Measurements from ENCODE around the gene CAMTA1. TPM values are rescaled to one million over a fixed set of nuclear protein-coding genes. Genes with fewer than 3 reads are reported as not detected.

The CAMTA1 gene
- total RNA-seq, 1 donor from 2014 or later, result 160 TPM

DNA sequence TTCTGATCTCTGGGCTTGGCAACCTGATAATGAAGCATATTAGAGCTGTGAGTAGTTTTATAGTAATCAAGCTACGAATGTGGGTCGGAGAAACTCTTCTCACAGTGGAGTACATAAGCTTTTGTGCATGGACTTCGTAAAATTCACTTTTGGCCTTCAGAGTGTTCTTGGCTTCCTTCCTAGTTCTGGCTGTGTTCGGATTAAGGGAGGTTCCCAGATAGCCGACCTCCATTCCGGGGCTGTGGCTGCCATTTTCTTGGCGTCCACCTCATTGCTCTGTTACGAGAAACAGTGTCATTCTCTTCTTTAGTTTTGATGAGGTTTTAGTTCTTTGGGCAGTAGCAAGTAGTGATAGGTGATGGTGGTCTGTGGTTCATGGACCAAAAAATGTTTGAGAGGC lies 26.3 kb downstream of the CAMTA1 start:
- DNase-seq, result no peak
- H3K36me3 ChIP-seq, result no peaks in the 10 kb centered on the region
- no peak overlapping the region for H3K4me3 ChIP-seq
- peak overlapping the region; percentile 29 for H3K27ac ChIP-seq (replicated peaks)
- intact Hi-C loops (cut with micrococcal nuclease), result no loop called here
- H3K27me3 ChIP-seq (ENCODE audit: low read depth), result no peaks in the 10 kb centered on the region
- TF ChIP-seq, protein P1, sequence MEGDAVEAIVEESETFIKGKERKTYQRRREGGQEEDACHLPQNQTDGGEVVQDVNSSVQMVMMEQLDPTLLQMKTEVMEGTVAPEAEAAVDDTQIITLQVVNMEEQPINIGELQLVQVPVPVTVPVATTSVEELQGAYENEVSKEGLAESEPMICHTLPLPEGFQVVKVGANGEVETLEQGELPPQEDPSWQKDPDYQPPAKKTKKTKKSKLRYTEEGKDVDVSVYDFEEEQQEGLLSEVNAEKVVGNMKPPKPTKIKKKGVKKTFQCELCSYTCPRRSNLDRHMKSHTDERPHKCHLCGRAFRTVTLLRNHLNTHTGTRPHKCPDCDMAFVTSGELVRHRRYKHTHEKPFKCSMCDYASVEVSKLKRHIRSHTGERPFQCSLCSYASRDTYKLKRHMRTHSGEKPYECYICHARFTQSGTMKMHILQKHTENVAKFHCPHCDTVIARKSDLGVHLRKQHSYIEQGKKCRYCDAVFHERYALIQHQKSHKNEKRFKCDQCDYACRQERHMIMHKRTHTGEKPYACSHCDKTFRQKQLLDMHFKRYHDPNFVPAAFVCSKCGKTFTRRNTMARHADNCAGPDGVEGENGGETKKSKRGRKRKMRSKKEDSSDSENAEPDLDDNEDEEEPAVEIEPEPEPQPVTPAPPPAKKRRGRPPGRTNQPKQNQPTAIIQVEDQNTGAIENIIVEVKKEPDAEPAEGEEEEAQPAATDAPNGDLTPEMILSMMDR (IDR thresholded peaks at IDR 0.05; ENCODE audit: borderline replicate concordance), result no peak
- H3K4me1 ChIP-seq, result peaks cover 52% of the 10 kb centered on the region
- no peaks in the 10 kb centered on the region for H3K9me3 ChIP-seq (replicated peaks)

DNA sequence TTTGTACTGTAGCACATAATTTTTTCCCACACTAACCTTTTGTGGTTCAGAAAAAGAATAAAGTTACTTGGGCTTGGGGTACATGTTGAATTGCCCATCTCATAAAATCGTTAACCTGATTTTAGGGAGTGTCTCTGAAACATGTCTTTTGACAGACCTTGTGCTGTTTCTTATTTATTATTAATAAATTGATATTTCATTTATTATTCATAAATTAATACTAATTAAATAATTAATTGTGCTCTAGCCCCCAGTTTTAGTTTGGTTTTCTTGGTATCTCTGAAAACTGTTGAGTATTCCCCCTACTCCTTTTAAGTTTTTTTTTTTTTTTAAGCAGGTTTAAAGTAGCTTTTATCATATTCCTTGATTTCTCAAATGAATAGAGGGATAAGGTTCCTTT lies 27.9 kb downstream of the CAMTA1 start:
- intact Hi-C loops (cut with micrococcal nuclease), result no loop called here
- no peak for DNase-seq
- Histone ChIP-seq H3K4me3 (no peak overlapping the region), H3K27ac (replicated peaks) (no peak overlapping the region), H3K36me3 (no peaks in the 10 kb centered on the region), H3K4me1 (peaks cover 46% of the 10 kb centered on the region), H3K9me3 (replicated peaks) (no peaks in the 10 kb centered on the region), H3K27me3 (ENCODE audit: low read depth) (no peaks in the 10 kb centered on the region)
- TF ChIP-seq, protein P1 (IDR thresholded peaks at IDR 0.05; ENCODE audit: borderline replicate concordance), result no peak

DNA sequence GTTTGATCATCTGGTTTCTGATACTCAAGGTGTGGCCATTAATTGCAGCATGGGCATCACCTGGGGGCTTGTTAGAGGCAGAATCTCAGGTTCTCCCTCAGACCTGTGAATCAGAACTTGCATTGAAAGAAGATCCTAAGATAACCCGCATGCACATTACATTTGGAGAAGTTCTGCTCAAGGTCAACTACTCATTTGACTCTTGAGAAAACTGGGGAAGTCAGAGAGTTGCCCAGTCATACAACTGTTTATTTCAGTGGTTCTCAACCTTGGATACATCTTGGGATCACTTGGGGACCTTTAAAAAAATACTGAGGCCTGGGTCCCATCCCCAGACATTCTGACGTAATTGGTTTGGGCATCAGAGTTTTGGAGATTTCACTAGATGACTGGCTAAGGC lies 30.5 kb downstream of the CAMTA1 start:
- intact Hi-C loops (cut with micrococcal nuclease), result no loop called here
- Histone ChIP-seq H3K4me3 (no peak overlapping the region), H3K9me3 (replicated peaks) (no peaks in the 10 kb centered on the region), H3K27ac (replicated peaks) (no peak overlapping the region), H3K4me1 (peaks cover 60% of the 10 kb centered on the region), H3K36me3 (no peaks in the 10 kb centered on the region), H3K27me3 (ENCODE audit: low read depth) (no peaks in the 10 kb centered on the region)
- TF ChIP-seq, protein P1 (IDR thresholded peaks at IDR 0.05; ENCODE audit: borderline replicate concordance), result no peak
- DNase-seq, result no peak

DNA sequence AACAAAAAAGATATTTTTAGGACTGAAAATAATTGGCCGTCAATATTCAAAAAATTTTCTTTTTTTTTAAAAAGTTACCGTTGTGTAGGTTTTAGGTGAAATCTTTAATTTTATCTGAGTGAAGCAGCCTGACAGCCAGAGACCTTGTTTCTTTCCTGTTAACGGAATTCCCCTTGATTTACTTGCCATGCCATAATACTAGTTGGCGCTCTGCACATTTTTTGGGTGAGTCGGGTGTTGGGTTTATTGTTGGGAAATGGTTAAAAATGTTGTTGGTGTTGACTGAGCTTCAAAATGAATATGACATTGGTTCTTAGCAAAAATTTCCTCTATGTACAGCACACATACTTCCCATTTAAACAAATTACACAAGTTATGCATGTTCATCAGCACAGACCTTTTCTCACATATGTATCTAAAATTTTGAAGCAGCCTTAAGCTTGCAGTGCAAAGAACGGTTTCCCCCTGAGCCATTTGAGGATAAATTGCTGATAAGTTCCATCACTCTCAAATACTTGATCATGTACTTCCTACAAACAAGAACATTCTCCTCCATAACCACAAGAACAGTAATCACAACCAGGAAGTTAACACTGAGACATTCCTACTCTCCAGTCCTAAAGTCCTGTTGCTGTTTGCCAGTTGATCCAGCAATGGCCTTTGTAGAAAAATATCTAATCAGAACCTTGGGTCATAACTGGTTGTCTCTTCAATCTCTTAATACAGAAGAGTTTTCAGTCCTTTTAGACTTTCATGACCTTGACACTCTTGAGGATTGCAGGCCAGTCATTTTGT lies 34.2 kb downstream of the CAMTA1 start:
- Histone ChIP-seq H3K27me3 (ENCODE audit: low read depth) (no peaks in the 10 kb centered on the region), H3K9me3 (replicated peaks) (no peaks in the 10 kb centered on the region), H3K4me3 (no peak overlapping the region), H3K27ac (replicated peaks) (no peak overlapping the region), H3K36me3 (no peaks in the 10 kb centered on the region), H3K4me1 (peaks cover 74% of the 10 kb centered on the region)
- no peak for DNase-seq
- TF ChIP-seq, protein P1 (IDR thresholded peaks at IDR 0.05; ENCODE audit: borderline replicate concordance), result no peak
- intact Hi-C loops (cut with micrococcal nuclease), result no loop called here

DNA sequence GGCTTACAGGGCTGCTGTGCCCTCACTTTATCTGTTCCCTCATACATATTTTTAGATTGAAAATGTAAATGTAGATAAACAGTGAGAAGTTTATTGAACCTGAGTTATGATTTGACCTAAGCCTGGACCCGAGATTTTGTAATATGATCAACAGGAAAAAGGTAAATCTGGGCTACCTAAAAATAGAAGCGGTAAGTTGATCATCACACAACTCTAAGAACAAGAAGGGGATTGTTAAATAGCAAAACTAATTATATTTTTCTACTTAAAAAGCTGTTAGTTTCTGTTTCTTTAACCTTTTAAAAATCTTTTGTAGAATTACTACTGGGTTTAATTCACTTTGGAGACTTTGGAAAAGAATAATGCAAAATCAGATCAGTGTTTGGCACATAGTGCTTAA lies 35.6 kb downstream of the CAMTA1 start:
- TF ChIP-seq, protein P1 (IDR thresholded peaks at IDR 0.05; ENCODE audit: borderline replicate concordance), result no peak
- H3K4me1 ChIP-seq, result peaks cover 76% of the 10 kb centered on the region

More for the DNA sequence above, 35.6 kb downstream of the CAMTA1 start:
- Histone ChIP-seq H3K9me3 (replicated peaks) (no peaks in the 10 kb centered on the region), H3K36me3 (no peaks in the 10 kb centered on the region), H3K27ac (replicated peaks) (no peak overlapping the region), H3K4me3 (no peak overlapping the region), H3K27me3 (ENCODE audit: low read depth) (no peaks in the 10 kb centered on the region)
- intact Hi-C loops (cut with micrococcal nuclease), result no loop called here
- no peak for DNase-seq

Measured in left ventricle myocardium inferior (tissue), 1 donor.